GM18511 (cell line): ENCODE measurements around the gene ATP2B3.
"Not testable (repeated sequence)": the region's sequence is repeated elsewhere in the genome, so short reads cannot be mapped to it uniquely, and the experiment has no call there.

Source experiments
- ATAC-seq: cut with Tn5 transposase; IDR thresholded peaks from one replicate; pipeline ENCODE4 v1.9.1; 2021; ENCODE audit warnings: mild to moderate bottlenecking, moderate library complexity; ENCODE audit not compliant: unreplicated experiment

ATP2B3 gene

GRCh38 chrX:153592091-153592833, 74.8 kb downstream of the ATP2B3 start:
- no peak for ATAC-seq

GRCh38 chrX:153592966-153593688, 75.7 kb downstream of the ATP2B3 start:
- ATAC-seq = no peak

- no peak for ATAC-seq
These were observed 76.5 kb downstream of the ATP2B3 start for GRCh38 chrX:153593811-153594500.

GRCh38 chrX:153595387-153595786, 77.9 kb downstream of the ATP2B3 start:
- ATAC-seq = no peak

- ATAC-seq = no peak
These were observed 78.7 kb downstream of the ATP2B3 start for GRCh38 chrX:153595859-153596857.

GRCh38 chrX:153596981-153597750, 79.7 kb downstream of the ATP2B3 start:
- no peak for ATAC-seq

- ATAC-seq = peak; percentile 57
These were observed 81.2 kb downstream of the ATP2B3 start, which contains the start of gene CCNQ for GRCh38 chrX:153598541-153599191. TSS of gene CCNQ (minus strand) at chrX:153599139. CDS start at chrX:153599073, 66 bp downstream.

GRCh38 chrX:153599192-153600031, 82.0 kb downstream of the ATP2B3 start:
- ATAC-seq = peak; percentile 78

- ATAC-seq = no peak
These were observed 82.6 kb downstream of the ATP2B3 start for GRCh38 chrX:153600032-153600373.

- no peak for ATAC-seq
These were observed 83.5 kb downstream of the ATP2B3 start for GRCh38 chrX:153600921-153601320.

- no peak for ATAC-seq
These were observed 84.2 kb downstream of the ATP2B3 start for GRCh38 chrX:153601511-153602110.

- ATAC-seq = no peak
These were observed 85.2 kb downstream of the ATP2B3 start for GRCh38 chrX:153602601-153603000.

GRCh38 chrX:153603131-153603656, 85.8 kb downstream of the ATP2B3 start:
- ATAC-seq = no peak

GRCh38 chrX:153604666-153605380, 87.4 kb downstream of the ATP2B3 start:
- ATAC-seq = not testable (repeated sequence)

GRCh38 chrX:153606503-153606902, 89.1 kb downstream of the ATP2B3 start:
- no peak for ATAC-seq

- no peak for ATAC-seq
These were observed 90.9 kb downstream of the ATP2B3 start for GRCh38 chrX:153608376-153608775.

GRCh38 chrX:153608806-153609205, 91.4 kb downstream of the ATP2B3 start:
- no peak for ATAC-seq
